Lung (tissue), 10 donors: ENCODE data around the gene AGAP6. TPM values are rescaled to one million over a fixed set of nuclear protein-coding genes. Genes with fewer than 3 reads are reported as not detected.
"Not testable (repeated sequence)": the region's sequence is repeated elsewhere in the genome, so short reads cannot be mapped to it uniquely, and the experiment has no call there.

Experiments used
- ATAC-seq: fragments of 200-7000 bp; cut with Tn5 transposase; one replicate; pipeline ENCODE4 v1.9.1; 2020; ENCODE audit warnings: moderate number of reproducible peaks; ENCODE audit not compliant: insufficient read depth, low FRiP score
- DNase-seq, 3 donors: peaks; one replicate each; pipeline ENCODE4 v3.0.0-alpha.2; 2013 to 2017
- H3K27ac ChIP-seq, 2 donors: one replicate each; pipeline ENCODE4 v1.5.1; 2013; ENCODE audit warnings: mild to moderate bottlenecking in 2 of 2, moderate library complexity in 2 of 2, control low read depth in 1 of 2, inconsistent platforms in 1 of 2, low read depth in 1 of 2, low read length in 1 of 2
- H3K27me3 ChIP-seq, 3 donors: one replicate each; pipeline ENCODE4 v1.5.1; 2013; ENCODE audit warnings: low read length in 2 of 3; ENCODE audit not compliant: control insufficient read depth in 3 of 3, insufficient read depth in 3 of 3
- H3K36me3 ChIP-seq, 4 donors: one replicate each; pipeline ENCODE4 v1.5.1; 2013; ENCODE audit warnings: low read length in 4 of 4, mild to moderate bottlenecking in 1 of 4, moderate library complexity in 1 of 4; ENCODE audit not compliant: control insufficient read depth in 4 of 4, insufficient read depth in 4 of 4
- H3K4me1 ChIP-seq, 5 donors: one replicate each; pipeline ENCODE4 v1.5.1; 2013; ENCODE audit warnings: low read length in 5 of 5, mild to moderate bottlenecking in 2 of 5, moderate library complexity in 1 of 5; ENCODE audit not compliant: control insufficient read depth in 5 of 5, insufficient read depth in 5 of 5
- H3K4me3 ChIP-seq: one replicate; pipeline ENCODE4 v1.5.1; 2013; ENCODE audit warnings: mild to moderate bottlenecking, control low read depth, moderate library complexity
- H3K9ac ChIP-seq, 2 donors: one replicate each; pipeline ENCODE4 v1.5.1; 2013; ENCODE audit warnings: low read length in 2 of 2, control low read depth in 1 of 2; ENCODE audit not compliant: insufficient read depth in 1 of 2
- H3K9me3 ChIP-seq, 4 donors: one replicate each; pipeline ENCODE4 v1.5.1; 2013; ENCODE audit warnings: low read length in 3 of 4, mild to moderate bottlenecking in 1 of 4, moderate library complexity in 1 of 4; ENCODE audit not compliant: control insufficient read depth in 4 of 4, insufficient read depth in 3 of 4
- WGBS, 2 donors: extraction: QIAGEN DNeasy Blood & Tissue Kit; methylation state at CpG; one replicate each; pipeline ENCODE4 v1.1.7; 2013; 5-methylcytosine and 5-hydroxymethylcytosine counted together
- polyA plus RNA-seq, 2 donors: library from polyadenylated mRNA; stranded (reverse); fragments of 200-250 nt; gene quantifications; one replicate each; pipeline ENCODE4 v1.2.1, GENCODE V29; 2013
- total RNA-seq, 2 donors: library from RNA; depleted of rRNA in 1 of 2; stranded (reverse); fragments of >200 nt in 1 of 2; gene quantifications; one replicate each; pipeline ENCODE4 v1.2.1, GENCODE V29; 2014 to 2021
- donor health status: Bipolar disorder and iron deficiency.
- donor health status: healthy.
- donor health status: DM: yes; HTN: yes; CAD: no.

AGAP6 gene
- total and polyA plus RNA-seq, 4 donors = 7.7 to 22.0 (median 11.7) TPM

- H3K4me3 ChIP-seq, H3K27ac ChIP-seq, DNase-seq, H3K4me1 ChIP-seq, H3K27me3 ChIP-seq, ATAC-seq, H3K9me3 ChIP-seq, H3K9ac ChIP-seq: not testable (repeated sequence)
- peaks cover 0 to 10% (median 3%) of the 10 kb centered on the region in 4 donors for H3K36me3 ChIP-seq
- WGBS, 2 donors = 86 to 97% methylated on average over 2 to 3 of the region's 3 CpGs
These were observed 35.1 kb upstream of the AGAP6 start for GRCh38 chr10:49953122-49953521.

DNA sequence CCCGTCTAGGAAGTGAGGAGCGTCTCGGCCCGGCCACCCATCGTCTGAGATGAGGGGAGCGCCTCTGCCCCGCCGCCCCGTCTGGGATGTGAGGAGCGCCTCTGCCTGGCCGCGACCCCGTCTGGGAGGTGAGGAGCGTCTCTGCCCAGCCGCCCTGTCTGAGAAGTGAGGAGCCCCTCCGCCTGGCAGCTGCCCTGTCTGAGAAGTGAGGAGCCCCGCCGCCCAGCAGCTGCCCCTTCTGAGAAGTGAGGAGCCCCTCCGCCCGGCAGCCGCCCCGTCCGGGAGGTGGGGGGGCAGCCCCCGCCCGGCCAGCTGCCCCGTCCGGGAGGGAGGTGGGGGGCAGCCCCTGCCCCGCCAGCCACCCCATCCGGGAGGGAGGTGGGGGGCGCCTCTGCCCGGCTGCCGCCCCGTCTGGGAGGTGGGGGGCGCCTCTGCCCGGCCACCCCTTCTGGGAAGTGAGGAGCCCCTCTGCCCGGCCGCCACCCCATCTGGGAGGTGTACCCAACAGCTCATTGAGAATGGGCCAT is 17.8 kb upstream of the AGAP6 start:
- DNase-seq, ATAC-seq, H3K27me3 ChIP-seq, H3K9me3 ChIP-seq, H3K36me3 ChIP-seq, H3K9ac ChIP-seq, H3K4me1 ChIP-seq, H3K4me3 ChIP-seq, H3K27ac ChIP-seq: not testable (repeated sequence)
- WGBS, 2 donors = 95 to 97% methylated on average over 23 to 37 of the region's 37 CpGs

DNA sequence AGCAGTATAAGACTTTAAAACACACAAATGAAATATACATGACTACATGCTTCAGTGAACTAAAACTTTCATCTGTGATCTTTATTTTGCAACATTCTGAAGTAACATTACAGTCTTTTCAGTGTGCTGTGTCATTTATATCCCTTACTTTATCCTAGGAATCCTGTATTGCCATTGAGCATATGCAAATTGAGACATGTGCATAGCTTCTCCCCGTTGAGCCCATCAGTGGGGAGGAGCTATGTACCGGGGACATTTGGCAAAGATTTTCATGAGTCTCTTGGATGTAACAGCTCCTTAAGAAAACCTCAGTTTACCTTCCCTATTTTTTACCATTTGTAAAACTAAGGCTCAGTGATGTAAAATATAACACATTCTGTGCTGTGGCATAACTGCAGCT is 16.7 kb upstream of the AGAP6 start:
- 72 to 86% methylated on average over 2 of the region's 2 CpGs for WGBS, 2 donors
- not testable (repeated sequence) for H3K9me3 ChIP-seq, ATAC-seq, H3K27me3 ChIP-seq, DNase-seq, H3K36me3 ChIP-seq, H3K4me3 ChIP-seq, H3K4me1 ChIP-seq, H3K27ac ChIP-seq, H3K9ac ChIP-seq

GRCh38 chr10:49972094-49972493 is 16.1 kb upstream of the AGAP6 start:
- H3K27me3 ChIP-seq, DNase-seq, H3K4me3 ChIP-seq, H3K27ac ChIP-seq, H3K36me3 ChIP-seq, H3K9me3 ChIP-seq, ATAC-seq, H3K4me1 ChIP-seq, H3K9ac ChIP-seq: not testable (repeated sequence)
- 90 to 91% methylated on average over 3 of the region's 3 CpGs for WGBS, 2 donors

GRCh38 chr10:49977756-49978155 is 10.4 kb upstream of the AGAP6 start:
- H3K4me1 ChIP-seq, H3K9me3 ChIP-seq, H3K27ac ChIP-seq, ATAC-seq, H3K36me3 ChIP-seq, H3K27me3 ChIP-seq, H3K4me3 ChIP-seq, H3K9ac ChIP-seq, DNase-seq: not testable (repeated sequence)
- WGBS, 2 donors = 94 to 100% methylated on average over 3 of the region's 3 CpGs

DNA sequence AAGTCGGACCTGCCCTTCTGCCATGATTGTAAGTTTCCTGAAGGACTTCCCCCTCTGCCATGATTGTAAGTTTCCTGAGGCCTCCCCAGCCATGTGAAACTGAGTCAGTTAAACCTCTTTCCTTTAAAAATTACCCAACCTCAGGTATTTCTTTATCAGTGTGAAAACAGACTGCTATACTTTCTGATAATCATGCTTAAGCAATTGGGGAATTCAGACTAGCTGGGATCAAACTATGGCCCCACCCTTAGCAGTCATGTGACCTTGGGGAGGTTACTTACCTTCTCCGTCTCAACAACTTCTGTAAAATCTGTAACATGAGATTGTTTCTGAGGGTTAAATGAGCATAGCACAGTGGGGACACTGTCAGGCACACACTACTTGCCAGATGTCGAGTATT is 999 bp upstream of the AGAP6 start:
- not testable (repeated sequence) for H3K9ac ChIP-seq, H3K9me3 ChIP-seq, H3K27ac ChIP-seq, H3K4me1 ChIP-seq, H3K4me3 ChIP-seq, H3K36me3 ChIP-seq, ATAC-seq, DNase-seq, H3K27me3 ChIP-seq
- WGBS, 2 donors = 70 to 81% methylated on average over 3 of the region's 3 CpGs

- DNase-seq, H3K27me3 ChIP-seq, H3K4me1 ChIP-seq, H3K27ac ChIP-seq, H3K9me3 ChIP-seq, H3K4me3 ChIP-seq, H3K36me3 ChIP-seq, H3K9ac ChIP-seq, ATAC-seq: not testable (repeated sequence)
- 88 to 92% methylated on average over 4 to 5 of the region's 5 CpGs for WGBS, 2 donors
These were observed 7.1 kb downstream of the AGAP6 start for GRCh38 chr10:49995321-49995720.

GRCh38 chr10:50014024-50014423 is 25.8 kb downstream of the AGAP6 start:
- ATAC-seq, H3K9ac ChIP-seq, H3K9me3 ChIP-seq, DNase-seq, H3K4me1 ChIP-seq, H3K27ac ChIP-seq, H3K27me3 ChIP-seq, H3K36me3 ChIP-seq, H3K4me3 ChIP-seq: not testable (repeated sequence)
- WGBS, 2 donors = 64 to 81% methylated on average over 1 to 4 of the region's 7 CpGs
